GM10266 (cell line): ENCODE data around the gene PLA2G3.

Source experiments
- DNase-seq: peaks from one replicate; pipeline ENCODE4 v3.0.0; 2012; ENCODE audit errors: extremely low spot score
- TF ChIP-seq, protein P1 (sequence below): IDR thresholded peaks from 2 replicates; pipeline ENCODE4 v1.5.1; 2012; ENCODE audit warnings: mild to moderate bottlenecking, low read depth; ENCODE audit not compliant: control insufficient read depth, insufficient read depth; ENCODE audit errors: missing control alignments

PLA2G3 gene

DNA sequence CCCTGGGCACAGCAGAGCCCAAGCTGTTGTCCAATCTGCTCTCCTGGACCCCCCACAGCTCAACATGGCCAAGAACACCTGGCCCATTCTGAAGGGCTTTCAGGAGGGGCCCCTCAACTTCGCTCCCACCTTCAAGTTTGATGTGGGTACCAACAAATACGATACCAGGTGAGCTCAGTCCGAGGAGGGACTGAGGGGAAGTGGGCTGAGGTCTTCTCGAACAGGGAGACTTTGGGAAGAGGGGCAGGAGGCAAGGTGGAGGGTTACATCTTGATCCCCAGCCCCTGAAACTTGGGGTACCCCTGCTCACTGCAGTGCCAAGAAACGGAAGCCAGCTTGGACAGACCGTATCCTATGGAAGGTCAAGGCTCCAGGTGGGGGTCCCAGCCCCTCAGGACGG lies 12.2 kb downstream of the PLA2G3 start:
- TF ChIP-seq, protein P1, sequence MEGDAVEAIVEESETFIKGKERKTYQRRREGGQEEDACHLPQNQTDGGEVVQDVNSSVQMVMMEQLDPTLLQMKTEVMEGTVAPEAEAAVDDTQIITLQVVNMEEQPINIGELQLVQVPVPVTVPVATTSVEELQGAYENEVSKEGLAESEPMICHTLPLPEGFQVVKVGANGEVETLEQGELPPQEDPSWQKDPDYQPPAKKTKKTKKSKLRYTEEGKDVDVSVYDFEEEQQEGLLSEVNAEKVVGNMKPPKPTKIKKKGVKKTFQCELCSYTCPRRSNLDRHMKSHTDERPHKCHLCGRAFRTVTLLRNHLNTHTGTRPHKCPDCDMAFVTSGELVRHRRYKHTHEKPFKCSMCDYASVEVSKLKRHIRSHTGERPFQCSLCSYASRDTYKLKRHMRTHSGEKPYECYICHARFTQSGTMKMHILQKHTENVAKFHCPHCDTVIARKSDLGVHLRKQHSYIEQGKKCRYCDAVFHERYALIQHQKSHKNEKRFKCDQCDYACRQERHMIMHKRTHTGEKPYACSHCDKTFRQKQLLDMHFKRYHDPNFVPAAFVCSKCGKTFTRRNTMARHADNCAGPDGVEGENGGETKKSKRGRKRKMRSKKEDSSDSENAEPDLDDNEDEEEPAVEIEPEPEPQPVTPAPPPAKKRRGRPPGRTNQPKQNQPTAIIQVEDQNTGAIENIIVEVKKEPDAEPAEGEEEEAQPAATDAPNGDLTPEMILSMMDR, result no peak
- no peak for DNase-seq

DNA sequence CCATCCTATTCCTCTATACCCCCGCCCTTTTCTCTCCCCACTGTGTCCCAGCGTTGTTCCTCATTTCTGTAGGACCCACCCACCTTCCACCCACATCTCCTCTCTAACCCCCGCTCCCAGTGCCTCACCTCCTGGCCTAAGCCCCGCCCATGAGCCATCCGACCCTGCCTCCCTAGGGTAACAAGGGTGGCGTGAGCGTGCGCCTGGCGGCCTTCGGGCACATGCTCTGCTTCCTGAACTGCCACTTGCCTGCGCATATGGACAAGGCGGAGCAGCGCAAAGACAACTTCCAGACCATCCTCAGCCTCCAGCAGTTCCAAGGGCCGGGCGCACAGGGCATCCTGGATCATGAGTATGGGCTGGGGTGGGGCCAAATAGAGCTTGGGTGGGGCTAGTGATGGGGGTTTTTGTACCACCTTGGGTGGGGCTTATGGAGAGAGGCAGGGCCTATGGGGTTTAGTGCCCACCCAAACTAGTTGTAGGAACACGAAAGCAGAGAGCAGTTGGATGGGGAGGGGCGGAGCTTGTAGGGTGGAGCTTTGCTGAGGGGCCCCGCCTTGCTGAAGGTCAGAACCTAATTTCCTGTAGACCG lies 13.0 kb downstream of the PLA2G3 start:
- no peak for DNase-seq
- TF ChIP-seq, protein P1, result no peak

DNA sequence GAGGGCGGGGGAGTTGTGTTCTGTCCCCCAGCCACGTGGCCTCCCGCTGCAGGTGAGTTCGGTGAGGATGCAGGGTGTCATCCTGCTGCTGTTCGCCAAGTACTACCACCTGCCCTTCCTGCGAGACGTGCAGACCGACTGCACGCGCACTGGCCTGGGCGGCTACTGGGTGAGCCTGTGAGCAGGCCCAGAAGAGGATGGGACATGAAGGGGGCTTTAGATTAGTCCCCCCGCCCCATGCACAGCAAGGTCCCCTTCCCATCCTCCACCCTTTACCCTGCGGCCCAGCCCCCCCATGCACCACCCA lies 13.5 kb downstream of the PLA2G3 start:
- no peak for DNase-seq
- TF ChIP-seq, protein P1, result no peak

DNA sequence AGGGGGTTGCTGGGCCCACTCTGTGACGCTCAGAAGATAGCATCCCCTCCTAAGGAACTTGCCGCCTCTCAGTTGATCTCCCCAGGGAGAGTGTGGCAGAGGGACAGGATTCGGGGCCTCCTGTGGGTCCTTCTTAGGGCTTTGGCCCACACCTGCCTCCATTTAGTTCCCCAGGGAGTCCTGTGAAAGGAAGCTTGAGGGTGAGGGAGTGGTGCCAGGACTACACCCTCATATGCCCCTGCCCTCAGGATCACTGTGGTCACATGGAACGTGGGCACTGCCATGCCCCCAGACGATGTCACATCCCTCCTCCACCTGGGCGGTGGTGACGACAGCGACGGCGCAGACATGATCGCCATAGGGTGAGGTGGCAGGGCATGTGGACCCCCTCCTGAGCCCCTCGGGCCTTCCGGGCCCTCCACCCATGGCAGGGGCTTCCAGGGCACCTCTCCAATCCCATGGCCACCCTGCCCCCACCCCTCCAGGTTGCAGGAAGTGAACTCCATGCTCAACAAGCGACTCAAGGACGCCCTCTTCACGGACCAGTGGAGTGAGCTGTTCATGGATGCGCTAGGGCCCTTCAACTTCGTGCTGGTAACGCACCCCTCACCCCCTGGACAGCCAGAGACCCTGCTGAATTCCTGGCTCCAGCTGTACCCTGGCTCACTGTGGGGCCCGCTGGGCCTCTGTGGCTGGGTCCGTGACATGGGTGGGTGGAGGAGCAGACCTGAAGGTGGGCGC lies 14.0 kb downstream of the PLA2G3 start:
- DNase-seq, result no peak
- TF ChIP-seq, protein P1, result no peak

DNA sequence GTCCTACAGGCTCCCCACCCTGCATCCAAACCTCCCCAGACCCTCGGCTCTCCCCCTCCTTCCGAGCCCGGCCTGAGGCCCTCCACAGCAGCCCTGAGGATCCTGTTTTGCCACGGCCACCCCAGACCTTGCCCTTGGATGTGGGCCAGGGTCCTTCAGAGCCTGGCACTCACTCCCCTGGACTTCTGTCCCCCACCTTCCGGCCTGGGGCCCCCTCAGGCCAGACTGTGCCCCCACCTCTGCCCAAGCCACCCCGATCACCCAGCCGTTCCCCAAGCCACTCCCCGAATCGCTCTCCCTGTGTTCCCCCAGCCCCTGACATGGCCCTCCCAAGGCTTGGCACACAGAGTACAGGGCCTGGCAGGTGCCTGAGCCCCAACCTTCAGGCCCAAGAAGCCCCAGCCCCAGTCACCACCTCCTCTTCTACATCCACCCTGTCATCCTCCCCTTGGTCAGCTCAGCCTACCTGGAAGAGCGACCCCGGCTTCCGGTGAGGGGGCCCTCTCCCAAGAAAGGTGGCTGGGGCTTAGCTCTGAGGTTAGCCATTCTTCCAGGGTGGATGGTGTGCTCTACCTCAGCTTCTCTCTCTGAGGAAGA lies 14.7 kb downstream of the PLA2G3 start:
- TF ChIP-seq, protein P1, result no peak
- DNase-seq, result no peak

DNA sequence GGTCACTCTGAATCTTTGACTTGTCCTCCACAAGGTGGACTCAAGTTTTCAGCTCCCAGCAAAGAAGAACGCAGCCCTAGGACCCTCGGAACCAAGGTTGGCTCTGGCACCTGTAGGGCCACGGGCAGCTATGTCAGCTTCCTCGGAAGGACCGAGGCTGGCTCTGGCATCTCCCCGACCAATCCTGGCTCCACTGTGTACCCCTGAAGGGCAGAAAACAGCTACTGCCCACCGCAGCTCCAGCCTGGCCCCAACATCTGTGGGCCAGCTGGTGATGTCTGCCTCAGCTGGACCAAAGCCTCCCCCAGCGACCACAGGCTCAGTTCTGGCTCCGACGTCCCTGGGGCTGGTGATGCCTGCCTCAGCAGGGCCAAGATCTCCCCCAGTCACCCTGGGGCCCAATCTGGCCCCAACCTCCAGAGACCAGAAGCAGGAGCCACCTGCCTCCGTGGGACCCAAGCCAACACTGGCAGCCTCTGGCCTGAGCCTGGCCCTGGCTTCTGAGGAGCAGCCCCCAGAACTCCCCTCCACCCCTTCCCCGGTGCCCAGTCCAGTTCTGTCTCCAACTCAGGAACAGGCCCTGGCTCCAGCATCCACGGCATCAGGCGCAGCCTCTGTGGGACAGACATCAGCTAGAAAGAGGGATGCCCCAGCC lies 15.4 kb downstream of the PLA2G3 start:
- TF ChIP-seq, protein P1, result no peak
- DNase-seq, result no peak
